T-helper 1 cell treated with Interleukin-12 subunit alpha and Interleukin-12 subunit beta and Interleukin-4 antibody, amounts not matched to agents 30 ng/mL and 1 ng/mL, for 36 hours (primary cell): ENCODE data around the gene MUC13. TPM values are rescaled to one million over a fixed set of nuclear protein-coding genes. Genes with fewer than 3 reads are reported as not detected.
"Not testable (repeated sequence)": the region's sequence is repeated elsewhere in the genome, so short reads cannot be mapped to it uniquely, and the experiment has no call there.

Experiments
- intact Hi-C: fragments of 100-400 bp; cut with micrococcal nuclease; formaldehyde crosslinking; loops from one replicate; pipeline ENCODE4 v1.15.1; 2024
- total RNA-seq: library from RNA; stranded (reverse); gene quantifications from 2 replicates; pipeline ENCODE4 v1.2.3, GENCODE V29; 2022

Gene MUC13
- not detected in 2 replicates for total RNA-seq

GRCh38 chr3:124934577-124934976, at the start of gene MUC13:
MUC13 (minus strand) TSS chr3:124934751; CDS start chr3:124934712, 39 bp downstream.
- intact Hi-C loops = no loop called here

- intact Hi-C loops = no loop called here
These were observed 48.3 kb upstream of the MUC13 start for GRCh38 chr3:124982855-124983254.

GRCh38 chr3:124981472-124981871, 46.9 kb upstream of the MUC13 start:
- intact Hi-C loops = no loop called here

- intact Hi-C loops = no loop called here
These were observed 44.1 kb upstream of the MUC13 start for GRCh38 chr3:124978627-124979026.

- intact Hi-C loops = no loop called here
These were observed 41.8 kb upstream of the MUC13 start for GRCh38 chr3:124976383-124976782.

GRCh38 chr3:124974691-124975090, 40.1 kb upstream of the MUC13 start:
- intact Hi-C loops = no loop called here

- intact Hi-C loops = no loop called here
These were observed 38.7 kb upstream of the MUC13 start for GRCh38 chr3:124973290-124973689.

GRCh38 chr3:124972457-124972856, 37.9 kb upstream of the MUC13 start:
- intact Hi-C loops = no loop called here

- intact Hi-C loops = no loop called here
These were observed 35.6 kb upstream of the MUC13 start for GRCh38 chr3:124969963-124970722.

GRCh38 chr3:124969190-124969589, 34.6 kb upstream of the MUC13 start:
- intact Hi-C loops = no loop called here

- intact Hi-C loops = no loop called here
These were observed 33.4 kb upstream of the MUC13 start for GRCh38 chr3:124967964-124968363.

- intact Hi-C loops = no loop called here
These were observed 32.2 kb upstream of the MUC13 start for GRCh38 chr3:124966521-124967445.

GRCh38 chr3:124965413-124965812, 30.9 kb upstream of the MUC13 start:
- intact Hi-C loops = no loop called here

- intact Hi-C loops = no loop called here
These were observed 29.8 kb upstream of the MUC13 start for GRCh38 chr3:124964387-124964786.

- intact Hi-C loops = no loop called here
These were observed 29.2 kb upstream of the MUC13 start for GRCh38 chr3:124963755-124964154.

- intact Hi-C loops = no loop called here
These were observed 27.9 kb upstream of the MUC13 start for GRCh38 chr3:124962403-124962940.

GRCh38 chr3:124960698-124961097, 26.1 kb upstream of the MUC13 start:
- intact Hi-C loops = no loop called here

- intact Hi-C loops = no loop called here
These were observed 25.6 kb upstream of the MUC13 start for GRCh38 chr3:124960105-124960504.

- intact Hi-C loops = not testable (repeated sequence)
These were observed 23.4 kb upstream of the MUC13 start for GRCh38 chr3:124957951-124958350.

- intact Hi-C loops = no loop called here
These were observed 17.8 kb upstream of the MUC13 start for GRCh38 chr3:124952282-124952855.

GRCh38 chr3:124951511-124952281, 17.1 kb upstream of the MUC13 start:
- intact Hi-C loops = no loop called here
